ENCODE results near the gene PROK2.

The PROK2 gene

DNA sequence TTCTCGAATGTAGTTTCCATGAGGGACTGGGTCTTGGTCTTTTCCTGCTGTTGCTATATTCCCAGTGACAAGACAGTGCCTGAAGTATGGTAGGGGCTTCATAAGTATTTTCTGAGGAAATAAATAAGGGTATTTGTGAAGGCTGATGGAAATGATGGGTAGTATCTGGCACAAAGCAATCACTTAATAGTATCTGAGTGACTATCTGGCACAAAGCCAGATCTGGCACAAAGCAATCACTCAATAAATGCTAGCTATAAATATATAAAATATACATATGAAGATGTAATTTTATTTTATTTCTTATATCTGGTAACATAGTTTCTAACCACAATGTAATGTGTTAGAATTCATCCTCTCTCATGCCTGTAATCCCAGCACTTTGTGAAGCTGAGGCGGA lies 20.7 kb upstream of the PROK2 start:
- H3K9me2 ChIP-seq (replicated peaks; ENCODE audit: low read depth, low read length): no peaks in the 10 kb centered on the region
- TF ChIP-seq CTCF (conservative IDR thresholded peaks at IDR 0.05; ENCODE audit: low read length) (no peak), EZH2phosphoT487 (IDR thresholded peaks at IDR 0.05; ENCODE audit: borderline replicate concordance) (no peak)
- H3K9me3 ChIP-seq (ENCODE audit: insufficient read depth, low read depth, low read length): no peaks in the 10 kb centered on the region
- no peak overlapping the region for H3K4me2 ChIP-seq (ENCODE audit: low read depth, low read length, poor library complexity, severe bottlenecking)
- no peak overlapping the region for H3K9ac ChIP-seq (ENCODE audit: low read depth, low read length, poor library complexity, severe bottlenecking)
- H3K79me2 ChIP-seq (ENCODE audit: insufficient read depth, low read length): no peaks in the 10 kb centered on the region
- no peak overlapping the region for H3K4me3 ChIP-seq (ENCODE audit: low read length, poor library complexity, severe bottlenecking)
- H3K4me1 ChIP-seq (ENCODE audit: insufficient read depth, low read length, poor library complexity, severe bottlenecking): no peaks in the 10 kb centered on the region
- H3K36me3 ChIP-seq (ENCODE audit: insufficient read depth, low read length): no peaks in the 10 kb centered on the region
- H4K20me1 ChIP-seq (ENCODE audit: insufficient read depth, low read length, poor library complexity, severe bottlenecking): no peaks in the 10 kb centered on the region
- H3F3A ChIP-seq (ENCODE audit: low read depth): no peaks in the 10 kb centered on the region
- no peak overlapping the region for H2AFZ ChIP-seq (ENCODE audit: low read length)
- peaks cover 5% of the 10 kb centered on the region for H3K27me3 ChIP-seq (ENCODE audit: insufficient read depth, low read length, poor library complexity, severe bottlenecking)

DNA sequence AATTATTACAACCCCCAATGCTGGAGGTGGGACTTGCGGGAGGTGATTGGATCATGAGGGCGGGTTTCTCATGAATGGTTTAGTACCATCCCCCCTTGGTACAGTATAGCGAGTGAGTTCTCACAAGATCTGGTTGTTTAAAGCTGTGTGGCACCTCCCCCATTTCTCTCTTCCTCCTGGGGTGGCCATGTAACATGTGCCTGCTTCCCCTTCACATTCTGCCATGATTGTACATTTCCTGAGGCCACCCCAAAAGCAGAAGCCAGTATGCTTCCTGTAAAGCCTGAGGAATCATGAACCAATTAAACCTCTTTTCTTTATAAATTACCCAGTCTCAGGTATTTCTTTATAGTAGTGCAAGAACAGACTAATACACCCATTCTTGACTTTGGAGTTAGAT lies 20.3 kb upstream of the PROK2 start:
- H4K20me1 ChIP-seq (ENCODE audit: insufficient read depth, low read length, poor library complexity, severe bottlenecking): no peaks in the 10 kb centered on the region
- no peaks in the 10 kb centered on the region for H3F3A ChIP-seq (ENCODE audit: low read depth)
- no peaks in the 10 kb centered on the region for H3K4me1 ChIP-seq (ENCODE audit: insufficient read depth, low read length, poor library complexity, severe bottlenecking)
- peaks cover 9% of the 10 kb centered on the region for H3K27me3 ChIP-seq (ENCODE audit: insufficient read depth, low read length, poor library complexity, severe bottlenecking)
- no peak overlapping the region for H3K9ac ChIP-seq (ENCODE audit: low read depth, low read length, poor library complexity, severe bottlenecking)
- no peak overlapping the region for H3K4me3 ChIP-seq (ENCODE audit: low read length, poor library complexity, severe bottlenecking)
- no peaks in the 10 kb centered on the region for H3K79me2 ChIP-seq (ENCODE audit: insufficient read depth, low read length)
- no peaks in the 10 kb centered on the region for H3K9me2 ChIP-seq (replicated peaks; ENCODE audit: low read depth, low read length)
- no peak overlapping the region for H2AFZ ChIP-seq (ENCODE audit: low read length)
- H3K4me2 ChIP-seq (ENCODE audit: low read depth, low read length, poor library complexity, severe bottlenecking): no peak overlapping the region
- no peaks in the 10 kb centered on the region for H3K9me3 ChIP-seq (ENCODE audit: insufficient read depth, low read depth, low read length)
- H3K36me3 ChIP-seq (ENCODE audit: insufficient read depth, low read length): no peaks in the 10 kb centered on the region
- TF ChIP-seq CTCF (conservative IDR thresholded peaks at IDR 0.05; ENCODE audit: low read length): no peak
- TF ChIP-seq EZH2phosphoT487 (IDR thresholded peaks at IDR 0.05; ENCODE audit: borderline replicate concordance): no peak

- Histone ChIP-seq H3K4me1 (ENCODE audit: insufficient read depth, low read length, poor library complexity, severe bottlenecking) (no peaks in the 10 kb centered on the region), H3K4me2 (ENCODE audit: low read depth, low read length, poor library complexity, severe bottlenecking) (no peak overlapping the region), H3K27me3 (ENCODE audit: insufficient read depth, low read length, poor library complexity, severe bottlenecking) (peaks cover 23% of the 10 kb centered on the region), H3K9me2 (replicated peaks; ENCODE audit: low read depth, low read length) (no peaks in the 10 kb centered on the region), H3K79me2 (ENCODE audit: insufficient read depth, low read length) (no peaks in the 10 kb centered on the region), H3K9me3 (ENCODE audit: insufficient read depth, low read depth, low read length) (no peaks in the 10 kb centered on the region), H2AFZ (ENCODE audit: low read length) (no peak overlapping the region), H3K36me3 (ENCODE audit: insufficient read depth, low read length) (no peaks in the 10 kb centered on the region), H3K4me3 (ENCODE audit: low read length, poor library complexity, severe bottlenecking) (no peak overlapping the region), H4K20me1 (ENCODE audit: insufficient read depth, low read length, poor library complexity, severe bottlenecking) (no peaks in the 10 kb centered on the region), H3K9ac (ENCODE audit: low read depth, low read length, poor library complexity, severe bottlenecking) (no peak overlapping the region), H3F3A (ENCODE audit: low read depth) (no peaks in the 10 kb centered on the region)
- TF ChIP-seq EZH2phosphoT487 (IDR thresholded peaks at IDR 0.05; ENCODE audit: borderline replicate concordance) (no peak), CTCF (conservative IDR thresholded peaks at IDR 0.05; ENCODE audit: low read length) (no peak)
These were observed 18.3 kb upstream of the PROK2 start for GRCh38 chr3:71803248-71803647.
